Suppressor macrophage (primary cell): ENCODE results near the gene SMURF1.
"Not testable (repeated sequence)": the region's sequence is repeated elsewhere in the genome, so short reads cannot be mapped to it uniquely, and the experiment has no call there.

Source experiments
- DNase-seq, 4 experiments: peaks; one replicate each; pipeline ENCODE4 v3.0.0-alpha.2; 2020 to 2022

SMURF1 gene

DNA sequence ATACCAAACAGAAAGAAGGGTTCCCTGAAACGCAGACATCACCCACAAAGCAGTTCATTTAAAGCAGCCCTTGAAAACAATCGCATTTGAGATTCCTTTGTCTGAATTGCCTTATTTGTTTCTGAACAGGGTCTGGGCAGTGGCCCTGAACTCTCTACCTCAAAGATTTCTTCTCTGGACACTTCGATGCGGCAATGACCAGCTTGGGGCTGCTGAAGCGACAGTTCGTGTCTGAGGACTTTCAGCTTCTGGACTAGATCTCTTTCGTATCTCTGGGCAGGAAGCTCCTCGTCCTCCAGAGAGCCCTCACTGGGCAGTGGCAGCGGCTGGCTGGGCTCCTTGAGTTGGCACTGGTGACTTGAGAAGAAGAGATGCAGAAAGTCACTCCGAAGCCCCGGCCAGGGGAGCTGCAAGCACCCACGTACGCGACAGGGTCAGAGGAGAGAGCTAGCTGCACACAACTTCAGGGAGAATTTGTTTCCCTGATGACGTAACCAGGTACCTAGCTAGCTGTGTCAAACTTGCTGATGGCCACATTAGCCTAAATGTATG, 96.3 kb downstream of the SMURF1 start:
- no peak for DNase-seq

DNA sequence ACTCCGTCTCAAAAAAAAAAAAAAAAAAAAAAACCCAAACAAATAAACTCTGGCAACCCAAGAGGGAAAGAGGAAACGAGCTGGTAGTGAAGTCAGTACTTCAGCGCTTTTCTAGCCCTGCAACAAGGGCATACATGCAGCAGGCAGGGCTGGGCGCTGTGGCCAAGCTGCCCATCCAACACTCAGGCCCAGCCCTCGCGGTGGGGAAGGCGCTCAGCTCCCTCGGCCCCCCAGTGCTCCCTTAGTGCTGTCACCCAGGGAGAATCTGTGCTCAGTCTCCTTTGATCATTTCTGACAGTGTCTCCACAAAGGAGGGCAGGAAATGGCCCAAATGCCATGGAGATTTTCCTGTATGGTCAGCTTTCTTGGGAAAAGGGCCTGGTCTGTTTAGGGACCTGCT, 97.2 kb downstream of the SMURF1 start:
- DNase-seq, result no peak

DNA sequence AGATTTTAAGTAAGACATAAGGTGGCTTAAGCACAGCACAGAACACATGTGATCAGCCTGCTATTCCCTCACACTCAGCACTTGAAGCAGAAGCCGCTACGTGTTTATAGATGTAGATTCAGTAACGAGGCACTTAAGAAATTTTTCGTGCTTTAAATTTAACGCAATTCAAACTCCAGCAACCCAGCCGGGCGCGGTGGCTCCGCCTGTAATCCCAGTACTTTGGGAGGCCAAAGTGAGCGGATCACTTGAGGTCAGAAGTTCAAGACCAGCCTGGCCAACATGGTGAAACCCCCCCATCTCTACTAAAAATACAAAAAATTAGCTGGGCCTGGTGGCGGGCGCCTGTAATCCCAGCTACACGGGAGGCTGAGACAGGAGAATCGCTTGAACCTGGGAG, 97.6 kb downstream of the SMURF1 start:
- DNase-seq, result not testable (repeated sequence)

DNA sequence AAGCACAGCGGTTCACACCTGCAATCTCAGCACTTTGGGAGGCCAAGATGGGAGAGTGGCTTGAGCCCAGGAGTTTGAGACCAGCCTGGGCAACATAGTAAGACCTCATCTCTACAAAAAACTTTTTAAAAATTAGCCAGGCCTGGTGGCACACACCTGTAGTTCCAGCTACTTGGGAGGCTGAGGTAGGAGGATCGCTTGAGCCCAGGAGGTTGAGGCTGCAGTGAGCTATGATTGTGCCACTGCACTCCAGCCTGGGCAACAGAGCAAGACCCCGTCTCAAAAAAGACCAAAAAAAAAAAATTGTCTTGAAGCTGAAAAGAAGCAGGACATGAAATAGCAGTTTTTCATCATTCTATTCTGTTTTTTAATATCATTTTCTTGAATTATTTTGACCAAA, 99.0 kb downstream of the SMURF1 start:
- DNase-seq, result not testable (repeated sequence)

DNA sequence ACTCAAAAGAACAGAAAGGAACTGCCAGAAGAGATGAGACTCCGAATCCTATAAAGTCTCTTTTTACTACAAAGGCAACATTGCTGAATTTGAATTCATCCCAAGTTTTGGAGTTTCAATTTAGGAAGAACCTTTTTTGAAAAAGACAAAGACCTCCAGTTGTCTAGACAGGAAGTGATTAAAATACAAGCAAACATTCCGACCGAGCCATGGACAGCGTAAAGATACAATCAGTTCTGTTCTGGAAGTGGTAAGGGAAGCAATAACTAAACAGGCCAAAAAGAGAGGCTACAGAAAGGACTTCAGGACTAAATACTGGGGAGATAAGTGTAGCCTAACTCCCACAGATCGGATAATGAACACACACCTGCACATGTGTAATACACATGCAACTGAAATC, 101.0 kb downstream of the SMURF1 start:
- no peak for DNase-seq

DNA sequence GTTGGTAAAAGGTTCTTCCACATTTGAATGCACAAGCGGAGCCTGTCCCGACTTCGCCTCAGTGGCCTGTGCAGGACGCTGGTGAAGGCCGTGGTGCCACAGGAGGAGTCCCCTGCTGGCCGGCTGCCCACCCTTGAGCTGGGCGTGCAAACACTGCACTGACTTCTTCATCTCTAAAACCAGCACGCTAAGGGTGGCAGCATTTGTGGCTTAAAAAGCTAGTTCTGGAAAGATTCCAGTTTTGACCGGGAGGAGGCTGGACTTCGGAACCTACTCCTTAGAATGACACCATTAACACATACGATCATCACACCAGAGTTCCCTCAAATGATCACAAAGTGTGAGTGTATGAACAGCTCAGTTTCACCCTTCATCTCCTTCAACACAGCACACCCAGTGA, 102.4 kb downstream of the SMURF1 start:
- no peak for DNase-seq

DNA sequence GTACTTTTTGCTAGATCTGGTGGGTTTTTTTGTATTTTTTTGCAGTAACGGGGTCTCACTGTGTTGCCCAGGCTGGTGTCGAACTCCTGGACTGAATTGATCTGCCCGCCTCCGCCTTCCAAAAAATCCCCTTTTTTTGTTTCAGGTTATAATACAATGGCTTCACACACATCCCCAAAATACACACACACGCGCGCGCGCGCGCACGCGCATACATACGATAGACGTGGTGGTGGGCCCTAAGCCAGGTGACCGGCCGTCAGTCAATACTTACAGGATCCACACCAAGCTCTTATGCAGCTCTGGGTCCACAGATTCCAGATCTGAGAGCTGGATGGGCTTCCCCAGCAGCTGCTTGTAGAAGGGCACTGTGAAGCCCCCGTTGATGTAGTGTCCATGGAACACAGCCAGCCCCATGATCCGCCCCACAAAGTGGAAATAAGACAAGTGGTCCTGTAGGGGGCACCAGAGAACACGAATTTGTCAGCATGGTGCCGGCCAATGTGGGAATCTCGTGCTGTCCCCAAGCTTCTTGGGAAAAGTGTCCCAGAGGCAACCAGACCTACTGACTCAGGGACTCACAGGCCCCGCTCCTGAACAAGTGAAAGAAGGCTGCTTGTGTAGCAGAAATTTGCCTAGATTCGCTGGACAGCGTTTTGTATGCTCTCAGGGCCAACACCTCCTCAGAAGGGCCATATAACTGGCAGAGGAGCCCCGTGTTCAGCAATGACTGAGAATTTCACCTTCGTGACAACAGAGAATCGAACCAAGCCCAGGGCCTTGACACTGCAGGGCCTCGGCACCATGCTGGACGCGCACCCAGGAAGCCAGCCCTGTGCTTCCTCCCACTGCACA, 103.6 kb downstream of the SMURF1 start:
- DNase-seq, result peak; percentile 78 to 89 (median 80)

DNA sequence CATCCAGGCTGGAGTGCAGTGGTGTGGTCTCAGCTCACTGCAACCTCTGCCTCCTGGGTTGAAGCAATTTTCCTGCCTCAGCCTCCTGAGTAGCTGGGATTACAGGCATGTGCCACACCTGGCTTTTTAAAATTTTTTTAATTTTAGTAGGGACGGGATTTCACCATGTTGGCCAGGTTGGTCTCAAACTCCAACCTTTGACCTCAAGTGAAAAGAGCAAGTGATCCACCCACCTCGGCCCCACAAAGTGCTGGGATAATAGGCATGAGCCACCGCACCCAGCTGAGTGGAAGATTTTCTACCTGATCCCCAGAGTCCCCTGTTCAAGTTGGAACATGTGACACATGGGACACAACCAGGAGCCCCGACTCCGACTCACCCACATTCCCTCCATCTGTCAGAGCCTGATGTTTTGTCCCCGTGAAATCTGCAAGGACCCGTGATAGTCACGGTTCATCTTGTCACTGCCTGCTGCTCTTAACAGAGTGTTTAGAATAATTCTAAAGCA, 104.5 kb downstream of the SMURF1 start:
- DNase-seq, result no peak

DNA sequence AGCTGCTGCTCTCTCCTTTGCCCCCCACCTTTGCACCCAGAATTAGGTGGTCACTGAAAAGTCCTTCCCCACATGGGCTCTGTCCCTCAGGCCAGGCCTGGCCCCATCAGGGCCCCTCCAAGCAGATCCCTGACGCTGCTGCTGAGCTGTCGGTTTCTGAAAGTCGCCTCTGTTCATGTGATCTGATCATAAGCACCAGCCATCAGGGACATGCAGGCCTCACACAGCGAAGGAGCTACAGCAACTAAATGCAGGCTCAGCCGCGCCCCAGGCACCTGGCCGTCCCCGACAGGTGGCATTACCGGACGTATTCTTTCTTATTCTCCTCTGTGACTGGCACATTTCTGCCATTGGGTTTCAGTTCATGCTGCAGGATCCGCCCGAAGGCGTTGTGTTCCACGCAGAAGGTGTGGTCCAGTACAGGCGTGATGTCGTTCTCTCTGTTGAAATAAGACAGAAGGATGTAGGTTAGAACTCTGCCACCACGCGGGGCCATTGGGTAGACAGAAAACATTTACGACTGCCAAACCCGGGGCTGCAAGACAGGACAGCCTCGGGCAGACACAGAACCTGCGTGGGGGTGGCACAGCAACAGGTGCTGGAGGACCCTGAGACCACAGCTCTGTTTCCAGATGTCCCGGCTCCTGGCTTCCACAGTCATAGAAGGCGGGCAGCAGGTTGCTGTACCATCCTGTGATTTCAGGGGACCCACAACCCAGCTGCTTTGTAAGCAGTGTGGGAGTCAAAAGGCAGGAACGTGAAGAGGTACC, 105.6 kb downstream of the SMURF1 start:
- no peak for DNase-seq

DNA sequence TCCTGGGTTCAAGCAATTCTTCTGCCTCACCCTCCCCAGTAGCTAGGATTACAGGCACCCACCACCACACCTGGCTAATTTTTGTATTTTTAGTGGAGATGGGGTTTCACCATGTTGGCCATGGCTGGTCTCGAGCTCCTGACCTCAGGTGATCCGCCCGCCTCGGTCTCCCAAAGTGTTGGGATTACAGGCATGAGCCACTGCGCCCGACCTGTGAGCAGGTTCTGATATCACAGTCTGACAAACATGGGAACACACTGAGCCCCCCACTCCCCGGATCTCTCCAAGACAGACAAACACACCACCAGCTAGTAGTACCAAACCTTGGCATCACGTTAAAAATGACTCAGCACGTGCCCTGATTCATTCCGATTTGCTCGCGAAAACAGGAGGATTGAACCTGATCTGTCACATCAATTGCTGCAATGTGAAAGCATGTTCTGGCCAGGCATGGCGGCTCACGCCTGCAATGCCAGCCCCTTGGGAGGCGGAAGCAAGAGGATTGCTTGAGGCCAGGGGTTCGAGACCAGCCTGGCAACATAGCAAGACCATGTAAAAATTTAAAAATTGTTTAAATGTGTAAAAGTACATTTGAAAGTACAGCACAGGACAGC, 106.5 kb downstream of the SMURF1 start:
- DNase-seq, result no peak

DNA sequence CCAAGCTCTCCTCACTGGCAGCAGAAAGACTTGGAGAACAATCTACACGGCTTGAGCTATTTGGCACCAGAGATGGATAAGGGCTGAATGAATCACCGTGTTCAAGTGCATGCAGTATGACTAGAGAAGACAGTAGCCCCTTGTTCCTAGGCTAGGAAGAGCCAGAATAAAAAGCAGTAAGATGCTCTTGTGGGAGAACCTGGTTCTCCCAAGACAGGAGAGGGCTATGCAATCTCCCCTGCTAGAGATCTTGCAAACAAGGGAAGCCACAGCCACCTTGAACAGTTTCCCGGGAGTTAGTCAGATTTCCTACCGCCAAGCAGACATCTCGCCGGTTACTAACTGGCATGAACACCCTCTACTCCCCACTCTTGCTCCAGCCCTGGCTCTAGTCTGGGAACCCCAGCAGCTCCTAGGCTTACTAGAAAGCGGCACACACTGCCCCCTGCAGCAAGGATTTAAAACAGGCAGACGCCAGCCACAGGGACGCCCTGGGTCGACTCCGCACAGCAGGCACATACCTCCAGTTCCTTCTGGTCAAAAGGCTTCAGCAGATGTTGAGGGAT, 107.3 kb downstream of the SMURF1 start:
- peak in 2 of 4 experiments; percentile 14 for DNase-seq

DNA sequence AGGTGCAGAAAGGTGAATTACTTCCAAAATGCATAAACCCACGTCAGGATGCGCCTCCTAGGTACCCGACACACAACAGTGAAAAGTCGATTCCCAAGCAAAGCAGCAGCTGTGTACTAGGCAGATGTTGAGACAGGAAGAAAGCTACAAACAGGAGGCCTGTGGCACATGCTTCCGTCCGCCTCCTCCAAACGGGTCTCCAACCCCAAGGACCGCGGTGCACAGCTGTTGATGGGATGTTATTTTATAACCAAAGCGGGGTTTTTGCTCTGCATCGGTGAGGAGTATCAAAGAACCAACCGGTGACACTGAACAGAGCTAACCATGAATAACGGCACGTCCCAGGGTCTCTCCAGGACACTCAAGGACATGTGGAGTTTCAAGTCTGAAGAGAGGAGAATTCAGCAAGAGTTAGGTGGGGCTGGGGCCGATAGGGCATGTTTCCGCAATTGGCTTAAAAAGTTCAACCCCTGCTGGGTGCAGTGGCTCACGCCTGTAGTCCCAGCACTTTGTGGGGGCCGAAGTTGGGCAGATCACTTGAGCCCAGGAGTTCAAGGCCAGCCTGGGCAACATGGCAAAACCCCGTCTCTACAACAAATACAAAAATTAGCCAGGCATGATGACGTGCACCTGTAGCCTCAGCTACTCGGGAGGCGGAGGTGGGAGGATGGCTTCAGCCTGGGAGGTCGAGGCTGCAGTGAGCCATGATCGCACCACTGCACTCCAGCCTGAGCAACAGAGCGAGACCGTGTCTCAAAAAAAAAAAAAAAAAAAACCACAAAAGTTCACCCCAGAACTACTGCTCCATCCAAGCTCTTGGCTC, 108.0 kb downstream of the SMURF1 start:
- DNase-seq, result no peak

DNA sequence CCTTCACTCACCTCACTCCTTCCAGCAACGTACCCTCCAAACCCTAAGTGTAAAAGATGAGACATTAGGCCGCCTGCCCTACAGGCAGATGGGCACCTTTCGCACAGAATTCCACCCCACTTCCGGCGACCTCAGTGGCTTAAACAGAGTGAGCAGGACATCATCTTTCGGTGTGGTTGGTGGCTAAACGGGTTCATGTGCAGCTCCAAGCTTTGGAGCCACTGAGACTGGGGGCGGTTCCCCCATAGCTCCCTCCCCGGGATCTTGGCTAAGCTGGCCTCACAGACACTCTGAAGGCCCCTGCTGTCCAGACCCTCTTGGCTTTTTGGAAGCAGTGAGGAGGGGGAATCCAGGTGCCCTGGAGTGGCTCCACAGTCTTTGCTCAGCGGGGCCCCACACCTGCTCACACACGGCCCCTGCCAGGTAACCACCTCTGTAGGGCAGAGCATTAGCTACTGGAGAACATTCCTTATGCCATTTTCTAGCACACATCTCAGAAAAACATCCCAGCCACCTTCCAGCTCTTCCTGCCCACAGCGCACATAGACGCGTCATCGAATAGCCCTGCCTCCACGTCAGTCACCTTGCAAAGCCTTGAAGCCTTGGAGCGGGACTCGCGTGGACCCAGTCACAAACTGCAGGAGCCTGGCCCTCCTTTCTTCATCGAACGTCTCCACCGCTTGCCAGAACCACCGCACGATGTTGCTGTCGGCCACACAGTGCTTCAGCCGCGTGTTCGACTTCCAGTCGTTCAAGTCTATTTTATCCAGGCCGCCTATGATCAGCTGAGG, 108.8 kb downstream of the SMURF1 start:
- no peak for DNase-seq

DNA sequence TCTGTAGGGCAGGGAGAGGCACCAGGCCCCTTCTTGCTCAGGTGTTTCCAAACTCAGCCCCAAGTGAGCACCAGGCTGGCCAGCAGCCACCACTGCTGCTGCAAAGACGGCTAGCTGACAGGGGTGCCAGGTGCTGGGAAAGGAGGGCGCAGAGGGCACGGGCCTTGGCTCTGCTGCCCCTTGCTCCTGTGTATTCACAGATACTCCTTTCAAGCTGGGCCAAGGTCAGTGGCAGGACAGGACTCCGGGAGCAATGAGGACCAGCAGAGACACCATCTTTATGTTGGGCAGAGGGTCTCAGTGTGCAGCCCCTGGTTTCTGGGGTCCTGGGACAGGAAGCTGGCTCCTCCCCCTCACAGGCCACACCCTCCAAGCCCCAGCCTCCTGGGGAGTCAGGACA, 110.1 kb downstream of the SMURF1 start:
- no peak for DNase-seq

DNA sequence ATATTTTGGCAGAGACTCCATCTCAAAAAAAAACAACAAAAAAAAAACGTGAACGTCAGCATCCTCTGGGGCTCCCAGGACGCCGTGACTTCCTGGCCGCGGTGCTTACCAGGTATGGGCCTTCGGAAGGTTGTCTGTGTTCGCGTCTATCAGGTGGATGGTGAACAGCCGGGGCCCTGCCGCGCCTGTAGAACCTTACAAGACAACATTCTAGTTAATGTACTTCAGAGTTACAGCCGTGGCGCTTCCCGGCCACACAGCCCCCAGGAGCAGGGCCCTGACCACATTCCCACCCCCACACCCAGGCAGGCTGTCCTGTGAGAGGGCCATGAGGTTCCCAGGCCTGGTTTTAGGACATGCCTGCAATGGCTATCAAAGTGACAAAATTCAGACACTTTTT, 111.0 kb downstream of the SMURF1 start:
- DNase-seq, result no peak

DNA sequence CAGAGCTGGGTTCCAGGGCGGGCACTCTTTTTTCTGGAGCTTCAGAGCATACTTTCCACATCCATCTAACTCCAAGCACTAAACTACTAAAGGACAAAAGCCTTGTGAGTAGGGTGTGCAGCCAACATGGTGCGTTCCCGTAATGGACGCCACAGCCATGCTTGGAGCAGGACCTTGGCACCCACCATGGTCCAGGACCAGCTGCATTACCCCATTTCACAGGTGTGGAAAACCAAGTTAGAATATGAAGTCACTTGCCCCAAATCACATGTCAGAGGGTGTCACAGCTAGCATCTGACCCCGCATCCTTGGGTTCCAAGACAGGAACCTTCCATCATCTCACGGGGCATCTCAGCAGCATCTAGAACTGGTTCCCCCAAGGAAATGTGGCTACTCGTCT, 112.4 kb downstream of the SMURF1 start:
- DNase-seq, result no peak

DNA sequence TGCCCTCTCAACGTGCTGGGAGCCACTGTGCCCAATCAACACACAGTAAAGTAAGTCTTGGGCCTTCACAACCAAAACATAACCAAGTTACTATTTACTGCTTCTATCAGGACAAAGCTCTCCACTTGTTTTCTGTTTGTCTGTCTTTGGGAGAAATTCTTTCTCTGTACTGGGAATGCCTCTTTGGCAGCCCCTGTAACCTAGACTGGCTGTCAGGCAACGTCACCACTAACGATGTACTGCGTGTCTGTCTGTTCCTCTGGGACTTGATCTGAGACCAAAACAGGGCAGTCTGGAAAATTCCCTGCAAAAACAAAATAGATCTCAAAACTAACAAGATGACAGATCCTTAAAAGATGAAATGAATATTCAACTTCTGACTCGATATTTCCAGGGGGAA, 113.0 kb downstream of the SMURF1 start:
- no peak for DNase-seq

DNA sequence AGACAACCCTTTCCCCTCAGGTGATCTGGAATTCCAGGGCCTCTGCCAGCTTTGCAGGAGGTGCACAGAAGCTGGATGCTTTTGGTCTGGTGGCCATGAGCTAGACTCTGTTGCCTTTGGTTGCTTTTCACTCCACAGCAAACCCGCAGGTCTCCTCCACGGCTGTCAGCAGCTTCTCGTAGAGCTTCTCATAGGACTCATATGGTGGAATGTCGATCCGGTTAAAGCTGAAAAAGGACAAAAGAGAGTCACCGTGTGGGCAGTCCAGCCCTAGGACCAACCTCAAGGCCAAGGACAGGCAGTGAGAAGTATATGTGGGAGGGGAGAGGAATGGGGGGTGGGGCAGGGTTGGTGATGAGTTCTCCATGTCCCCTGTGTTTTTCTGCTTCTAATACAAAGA, 113.5 kb downstream of the SMURF1 start:
- no peak for DNase-seq

DNA sequence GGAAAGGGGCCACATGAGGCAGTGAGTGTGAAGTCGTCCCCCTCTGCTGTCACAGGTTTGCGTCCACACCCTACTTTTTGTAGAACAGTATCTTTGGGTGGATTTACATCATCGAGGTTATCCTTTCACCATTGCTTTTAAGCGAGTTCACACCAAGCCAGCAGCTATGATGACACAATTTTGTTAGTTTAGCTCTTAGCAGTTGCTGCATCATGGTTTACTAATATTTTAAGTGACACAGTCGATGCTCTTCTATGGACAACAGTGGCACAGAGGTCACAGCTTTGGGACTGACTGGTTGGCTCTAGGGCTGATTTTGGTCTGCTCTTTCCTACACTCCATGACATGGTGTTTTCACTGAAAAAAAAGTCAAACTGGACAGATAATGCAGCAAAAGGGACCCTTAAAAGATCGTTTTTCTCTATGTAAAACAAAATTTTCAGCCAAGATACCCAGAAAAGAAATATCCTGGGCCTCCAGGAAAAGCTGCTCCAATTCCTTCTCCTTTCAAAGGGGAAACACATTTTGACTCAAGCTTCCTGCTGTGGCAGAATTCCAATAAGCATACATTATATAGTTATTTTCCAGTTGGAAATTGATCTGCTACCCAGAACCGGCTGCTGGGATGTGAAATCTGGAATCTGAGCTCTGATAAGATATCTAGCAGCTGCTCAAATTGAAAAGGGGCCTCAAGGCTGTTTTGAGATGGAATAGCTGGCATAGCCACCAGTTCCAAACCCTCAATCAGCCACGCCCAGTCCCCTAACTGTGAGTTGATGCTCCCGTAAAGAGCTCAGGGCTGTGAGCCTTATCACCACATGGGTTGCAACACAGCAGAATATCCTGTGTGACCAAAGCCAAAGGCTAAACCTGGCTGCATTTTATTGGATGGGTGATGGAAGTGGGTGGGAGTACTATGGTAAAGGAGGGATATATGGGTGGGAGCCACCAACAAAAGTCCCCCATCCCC, 114.2 kb downstream of the SMURF1 start:
- DNase-seq, result peak in 1 of 4 experiments; percentile 11
